ENCODE data around the gene EMX2.

Gene EMX2

DNA sequence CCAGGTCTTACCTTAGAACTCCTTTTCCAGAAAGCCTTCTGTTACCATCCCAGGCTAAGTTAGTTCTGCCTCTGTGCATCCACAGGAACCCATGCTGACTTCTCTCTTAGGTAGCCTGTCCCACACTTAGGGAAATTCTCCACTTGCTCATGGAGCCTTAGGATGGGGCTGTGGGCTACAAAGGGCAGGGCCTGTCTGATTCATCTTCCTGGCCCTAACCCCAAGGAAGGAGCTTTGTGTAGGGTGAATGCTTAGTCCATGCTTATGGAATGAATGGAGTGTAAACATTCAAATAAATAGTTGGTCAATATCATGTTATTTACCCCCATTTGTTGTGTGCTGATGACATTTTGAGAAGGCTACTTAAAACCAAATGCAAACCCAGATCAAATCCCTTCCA lies 54.7 kb downstream of the EMX2 start:
- TF ChIP-seq, protein P1, sequence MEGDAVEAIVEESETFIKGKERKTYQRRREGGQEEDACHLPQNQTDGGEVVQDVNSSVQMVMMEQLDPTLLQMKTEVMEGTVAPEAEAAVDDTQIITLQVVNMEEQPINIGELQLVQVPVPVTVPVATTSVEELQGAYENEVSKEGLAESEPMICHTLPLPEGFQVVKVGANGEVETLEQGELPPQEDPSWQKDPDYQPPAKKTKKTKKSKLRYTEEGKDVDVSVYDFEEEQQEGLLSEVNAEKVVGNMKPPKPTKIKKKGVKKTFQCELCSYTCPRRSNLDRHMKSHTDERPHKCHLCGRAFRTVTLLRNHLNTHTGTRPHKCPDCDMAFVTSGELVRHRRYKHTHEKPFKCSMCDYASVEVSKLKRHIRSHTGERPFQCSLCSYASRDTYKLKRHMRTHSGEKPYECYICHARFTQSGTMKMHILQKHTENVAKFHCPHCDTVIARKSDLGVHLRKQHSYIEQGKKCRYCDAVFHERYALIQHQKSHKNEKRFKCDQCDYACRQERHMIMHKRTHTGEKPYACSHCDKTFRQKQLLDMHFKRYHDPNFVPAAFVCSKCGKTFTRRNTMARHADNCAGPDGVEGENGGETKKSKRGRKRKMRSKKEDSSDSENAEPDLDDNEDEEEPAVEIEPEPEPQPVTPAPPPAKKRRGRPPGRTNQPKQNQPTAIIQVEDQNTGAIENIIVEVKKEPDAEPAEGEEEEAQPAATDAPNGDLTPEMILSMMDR (IDR thresholded peaks at IDR 0.05; ENCODE audit: insufficient read depth, low read length, poor library complexity, severe bottlenecking): no peak
- TF ChIP-seq EZH2phosphoT487 (conservative IDR thresholded peaks at IDR 0.05; ENCODE audit: low read length): no peak

More for the DNA sequence above, 54.7 kb downstream of the EMX2 start:
- no peaks in the 10 kb centered on the region for H3K27me3 ChIP-seq (ENCODE audit: low read length)
- no peaks in the 10 kb centered on the region for H3K79me2 ChIP-seq (ENCODE audit: insufficient read depth, low read length)
- H3K4me2 ChIP-seq (ENCODE audit: low read depth, low read length, poor library complexity, severe bottlenecking): no peak overlapping the region
- no peak overlapping the region for H3K27ac ChIP-seq (ENCODE audit: low read depth, low read length)
- H4K20me1 ChIP-seq (ENCODE audit: low read depth, low read length): no peaks in the 10 kb centered on the region
- H2AFZ ChIP-seq (ENCODE audit: low read depth, low read length, severe bottlenecking): no peak overlapping the region
- H3K4me3 ChIP-seq (ENCODE audit: insufficient read depth, low read length, poor library complexity, severe bottlenecking): no peak overlapping the region
- H3K36me3 ChIP-seq (ENCODE audit: low read length): no peaks in the 10 kb centered on the region
- no peak overlapping the region for H3K9ac ChIP-seq (ENCODE audit: low read length)
- H3F3A ChIP-seq (ENCODE audit: insufficient read depth): no peaks in the 10 kb centered on the region
- no peaks in the 10 kb centered on the region for H3K9me2 ChIP-seq (replicated peaks; ENCODE audit: insufficient read depth, low read length)
- H3K9me3 ChIP-seq (ENCODE audit: insufficient read depth, low read length): no peaks in the 10 kb centered on the region
